K562 (cell line): ENCODE measurements around the gene C21orf58. TPM values are rescaled to one million over a fixed set of nuclear protein-coding genes. Genes with fewer than 3 reads are reported as not detected.

ENCODE experiments used
- ATAC-seq: fragments of 200-7000 bp; cut with Tn5 transposase; 3 replicates; pipeline ENCODE4 v1.9.1; 2020; ENCODE audit warnings: moderate library complexity
- BruUV-seq: library from RNA; stranded (reverse); fragments of 400-500 nt; replicated peaks from 2 replicates; lab custom pipeline; 2021; lab: Mats Ljungman, UMichigan
- CTCF ChIA-PET: fragments of 300-600 bp; formaldehyde crosslinking; extraction: SDS; loops from one replicate; lab custom pipeline; 2021; ENCODE audit warnings: low intra/inter-chr PET ratio; lab: Yijun Ruan, JAX
- POLR2A ChIA-PET: fragments of 300-600, 350-650 bp; sonication (Branson Sonifier 250); formaldehyde crosslinking; extraction: SDS; loops from one replicate; lab custom pipeline; 2021; ENCODE audit warnings: antibody characterized with exemption, inconsistent platforms; lab: Yijun Ruan, JAX
- DNase-seq, 4 experiments: peaks; one replicate each; pipeline versions ENCODE4 v3.0.0 to v3.0.0-alpha.2; 2011 to 2018; ENCODE audit warnings: low spot score in 3 of 4, mixed read lengths in 3 of 4; ENCODE audit errors: extremely low read depth in 1 of 4
- FAIRE-seq: peaks from 2 replicates; lab custom pipeline; 2011; peaks lifted over from hg19 to GRCh38; lab: Jason Lieb, UNC
- H2AFZ ChIP-seq: 2 replicates; pipeline ENCODE4 v1.6.0; 2011; ENCODE audit warnings: low read depth, low read length, control low read depth, inconsistent platforms
- H3K27ac ChIP-seq: fragments of 200-600 bp; 3 replicates; pipeline ENCODE4 v1.8.0; 2011; ENCODE audit warnings: low read depth, mild to moderate bottlenecking, control low read depth, inconsistent platforms, low read length, moderate library complexity, mixed read lengths; ENCODE audit errors: extremely low read depth
- H3K27me3 ChIP-seq, 2 experiments: fragments of 300-600 bp in 1 of 2; 2 replicates in 1 of 2; 3 replicates in 1 of 2; pipeline versions ENCODE4 v1.6.0 to v1.8.0; 2011; ENCODE audit warnings: inconsistent platforms in 2 of 2, low read length in 2 of 2, mild to moderate bottlenecking in 1 of 2, mixed read lengths in 1 of 2, moderate library complexity in 1 of 2; ENCODE audit not compliant: control insufficient read depth in 2 of 2, insufficient read depth in 2 of 2
- H3K36me3 ChIP-seq: fragments of 300-600 bp; 3 replicates; pipeline ENCODE4 v1.8.0; 2011; ENCODE audit warnings: mild to moderate bottlenecking, low read length, inconsistent platforms; ENCODE audit not compliant: control insufficient read depth, insufficient read depth
- H3K4me1 ChIP-seq, 2 experiments: fragments of 200-600 bp in 1 of 2; replicated peaks in 1 of 2; 2 replicates in 1 of 2; 3 replicates in 1 of 2; pipeline versions ENCODE4 v1.5.1 to v1.8.0; 2011; ENCODE audit warnings: inconsistent platforms in 2 of 2, low read length in 2 of 2, mild to moderate bottlenecking in 1 of 2, mixed read lengths in 1 of 2, moderate library complexity in 1 of 2; ENCODE audit not compliant: control insufficient read depth in 2 of 2, insufficient read depth in 2 of 2
- H3K4me2 ChIP-seq: 2 replicates; pipeline ENCODE4 v1.6.1; 2011; ENCODE audit warnings: low read length, control low read depth, inconsistent platforms, mixed read lengths; ENCODE audit not compliant: insufficient read depth
- H3K4me3 ChIP-seq: fragments of 200-600 bp; sonication (generic), shearing (Covaris generic); 2 replicates; pipeline ENCODE4 v1.5.1; 2016; ENCODE audit warnings: control low read depth, inconsistent platforms
- H3K79me2 ChIP-seq: fragments of 200-600 bp; 3 replicates; pipeline ENCODE4 v1.8.0; 2011; ENCODE audit warnings: low read length, inconsistent platforms; ENCODE audit not compliant: control insufficient read depth, insufficient read depth
- H3K9ac ChIP-seq, 2 experiments: 2 replicates each; pipeline versions ENCODE4 v1.6.0 to v1.6.1; 2011; ENCODE audit warnings: low read depth in 2 of 2, low read length in 2 of 2, control low read depth in 1 of 2, inconsistent platforms in 1 of 2, mild to moderate bottlenecking in 1 of 2, mixed read lengths in 1 of 2; ENCODE audit not compliant: insufficient read depth in 1 of 2
- H3K9me1 ChIP-seq: one replicate; pipeline ENCODE4 v1.6.0; 2011; ENCODE audit warnings: inconsistent platforms, mild to moderate bottlenecking, low read length, moderate library complexity; ENCODE audit not compliant: control insufficient read depth, insufficient read depth
- H3K9me3 ChIP-seq: replicated peaks from 2 replicates; pipeline ENCODE4 v1.5.1; 2011; ENCODE audit warnings: low read depth, low read length, inconsistent platforms; ENCODE audit not compliant: control insufficient read depth, insufficient read depth
- H4K20me1 ChIP-seq: replicated peaks from 2 replicates; pipeline ENCODE4 v1.6.1; 2011; ENCODE audit warnings: low read length, inconsistent platforms, mixed read lengths; ENCODE audit not compliant: control insufficient read depth, insufficient read depth
- CEBPG ChIP-seq, 3 experiments: fragments of 200-800 bp in 1 of 3; sonication (Bioruptor generic) in 1 of 3; sonication (generic) in 1 of 3; formaldehyde crosslinking in 1 of 3; IDR thresholded peaks in 2 of 3; conservative IDR thresholded peaks in 1 of 3; 2 replicates each; pipeline versions ENCODE4 v1.6.1 to v1.8.0; 2016 to 2022; ENCODE audit warnings: missing compliant biosample characterization in 2 of 3, missing genetic modification characterization in 2 of 3, mild to moderate bottlenecking in 1 of 3, missing genetic modification reagents in 1 of 3
- FOSL1 ChIP-seq: fragments of 200-800 bp; sonication (Bioruptor generic); conservative IDR thresholded peaks from 2 replicates; pipeline ENCODE4 v1.6.1; 2016; ENCODE audit warnings: missing genetic modification characterization, missing compliant biosample characterization
- HDAC1 ChIP-seq, 2 experiments: fragments of 450-650 bp; IDR thresholded peaks; 2 replicates each; pipeline ENCODE4 v1.6.1; 2016 to 2017; ENCODE audit warnings: inconsistent platforms in 1 of 2, mild to moderate bottlenecking in 1 of 2, moderate library complexity in 1 of 2
- HDAC2 ChIP-seq: fragments of 450-650 bp; IDR thresholded peaks from 2 replicates; pipeline ENCODE4 v1.6.1; 2016; ENCODE audit warnings: mild to moderate bottlenecking
- NCOR1 ChIP-seq: fragments of 450-650 bp; IDR thresholded peaks from 2 replicates; pipeline ENCODE4 v1.6.1; 2016; ENCODE audit warnings: mild to moderate bottlenecking, moderate library complexity
- NFE2 ChIP-seq: IDR thresholded peaks from 2 replicates; pipeline ENCODE4 v1.6.1; 2014; ENCODE audit warnings: antibody characterized with exemption, low read depth
- OTX1 ChIP-seq: fragments of 450-650 bp; formaldehyde crosslinking; IDR thresholded peaks from 2 replicates; pipeline ENCODE4 v1.4.0; 2022; ENCODE audit warnings: mild to moderate bottlenecking
- ZNF316 ChIP-seq: fragments of 450-650 bp; IDR thresholded peaks from 2 replicates; pipeline ENCODE4 v1.6.1; 2016
- ZNF436 ChIP-seq: fragments of 250-450, 450-650 bp; sonication (Bioruptor Pico); formaldehyde crosslinking; IDR thresholded peaks from 2 replicates; pipeline ENCODE4 v1.7.0; 2020; ENCODE audit warnings: mild to moderate bottlenecking
- WGBS: fragments of 100-300 bp; shearing (Covaris generic); methylation state at CpG from one replicate; pipeline ENCODE4 v1.1.6; 2016; ENCODE audit warnings: low coverage, mixed read lengths; ENCODE audit not compliant: insufficient coverage; ENCODE audit errors: missing lambda C conversion rate; 5-methylcytosine and 5-hydroxymethylcytosine counted together
- in situ Hi-C: fragments of 300-500 bp; cut with MboI; formaldehyde crosslinking; loops from 4 replicates; pipeline ENCODE4 v1.15.0; 2018; ENCODE audit warnings: inconsistent platforms, mixed read lengths
- intact Hi-C: fragments of 100-400 bp; cut with micrococcal nuclease; formaldehyde crosslinking; loops from 2 replicates; pipeline ENCODE4 v1.14.2; 2022
- polyA plus RNA-seq, 8 experiments: library from polyadenylated mRNA; depleted of rRNA in 4 of 8; stranded (reverse) in 5 of 8; unstranded in 3 of 8; fragments of >200 nt; fragmentation: Nextera tagmentation in 2 of 8; fragmentation: Illumina TruSeq in 1 of 8; extraction: Ambion mirVana in 2 of 8; extraction: Trizol in 1 of 8; gene quantifications; 2 replicates each; pipeline versions ENCODE4 v1.2.1 to v1.2.3, GENCODE V29; 2011 to 2014; ENCODE audit warnings: inconsistent platforms in 1 of 8, missing spikeins in 1 of 8
- total RNA-seq, 7 experiments: library from RNA; depleted of rRNA in 6 of 7; stranded (reverse); fragments of >200 nt in 6 of 7; fragmentation: Illumina TruSeq in 2 of 7; extraction: Trizol in 2 of 7; gene quantifications; 2 replicates each; pipeline versions ENCODE4 v1.2.1 to v1.2.3, GENCODE V29; 2011 to 2021; ENCODE audit warnings: low replicate concordance in 1 of 7
- TF ChIP-seq, protein P1 (sequence below), 2 experiments: IDR thresholded peaks in 1 of 2; conservative IDR thresholded peaks in 1 of 2; 2 replicates each; pipeline ENCODE4 v1.6.1; 2016; ENCODE audit warnings: low read depth in 2 of 2, mild to moderate bottlenecking in 1 of 2, missing compliant biosample characterization in 1 of 2, missing genetic modification characterization in 1 of 2, moderate library complexity in 1 of 2
- TF ChIP-seq, protein P2 (sequence below): fragments of 250-450 bp; sonication (Bioruptor Pico); IDR thresholded peaks from 2 replicates; pipeline ENCODE4 v1.5.0; 2021; ENCODE audit warnings: mild to moderate bottlenecking, moderate library complexity
- TF ChIP-seq, protein P3 (sequence below): IDR thresholded peaks from 2 replicates; pipeline ENCODE4 v1.6.1; 2014; ENCODE audit warnings: antibody characterized with exemption
- TF ChIP-seq, protein P4 (sequence below): fragments of 450-650 bp; IDR thresholded peaks from one replicate; pipeline ENCODE4 v1.6.1; 2018; ENCODE audit warnings: mild to moderate bottlenecking, moderate library complexity; ENCODE audit not compliant: partially characterized antibody

Gene C21orf58
- total and polyA plus RNA-seq, 9 of the 15 experiments (the other 6 are each of a cell fraction or from before 2014, with no cell fraction given) = 1.2 to 30.5 (median 12.4) TPM

GRCh38 chr21:46307625-46308024 is 16.0 kb downstream of the C21orf58 start:
- no peak for DNase-seq
- no peak overlapping the region for H3K4me3 ChIP-seq
- CTCF ChIA-PET = no interaction called here
- no peaks in the 10 kb centered on the region for H3K79me2 ChIP-seq
- no TSS peak for BruUV-seq
- in situ Hi-C loops (no loop called here), intact Hi-C loops (no loop called here)
- no peaks in the 10 kb centered on the region for H3K9me1 ChIP-seq
- H4K20me1 ChIP-seq = no peaks in the 10 kb centered on the region
- POLR2A ChIA-PET = interaction anchor here (0.7 to 1.5 kb wide), 2 partner anchors 16 to 183 kb away, joined by 3 to 5 read pairs; partner anchors contain the start of gene C21orf58
- no peak for FAIRE-seq
- H2AFZ ChIP-seq = no peak overlapping the region
- no peak overlapping the region for H3K9ac ChIP-seq
- H3K27me3 ChIP-seq = no peaks in the 10 kb centered on the region
- H3K4me2 ChIP-seq = no peak overlapping the region
- ATAC-seq = no peak
- H3K27ac ChIP-seq = no peak overlapping the region
- 0 out of 5 replicates have a peak, but pooled peaks cover 0 to 3% of the 10 kb centered on the region in 2 experiments for H3K4me1 ChIP-seq
- WGBS = 33% methylated on average over 2 of the region's 2 CpGs
- H3K36me3 ChIP-seq = peaks cover 56% of the 10 kb centered on the region
- no peaks in the 10 kb centered on the region for H3K9me3 ChIP-seq
- TF ChIP-seq HDAC2 (0 out of 2 replicates have a peak, but pooled peaks have one; percentile 22), NCOR1 (peak; percentile 54), OTX1 (CRISPR knock-in tag) (no peak), ZNF316 (0 out of 2 replicates have a peak, but pooled peaks have one; percentile 17), ZNF436 (CRISPR knock-in tag) (no peak), CEBPG (CRISPR knock-in tag; IDR thresholded peaks at IDR 0.05) (no peak), CEBPG (tag; conservative IDR thresholded peaks at IDR 0.05 in 1 of 2, IDR thresholded peaks at IDR 0.05 in 1 of 2) (no peak), NFE2 (peak; percentile 44; the same call in 1 of the 2 replicates), HDAC1 (IDR thresholded peaks at IDR 0.05) (0 out of 4 replicates have a peak, but pooled peaks of 1 of the 2 experiments have one; percentile 45), FOSL1 (peak; percentile 35; the same call in 1 of the 2 replicates)
- TF ChIP-seq, protein P1, sequence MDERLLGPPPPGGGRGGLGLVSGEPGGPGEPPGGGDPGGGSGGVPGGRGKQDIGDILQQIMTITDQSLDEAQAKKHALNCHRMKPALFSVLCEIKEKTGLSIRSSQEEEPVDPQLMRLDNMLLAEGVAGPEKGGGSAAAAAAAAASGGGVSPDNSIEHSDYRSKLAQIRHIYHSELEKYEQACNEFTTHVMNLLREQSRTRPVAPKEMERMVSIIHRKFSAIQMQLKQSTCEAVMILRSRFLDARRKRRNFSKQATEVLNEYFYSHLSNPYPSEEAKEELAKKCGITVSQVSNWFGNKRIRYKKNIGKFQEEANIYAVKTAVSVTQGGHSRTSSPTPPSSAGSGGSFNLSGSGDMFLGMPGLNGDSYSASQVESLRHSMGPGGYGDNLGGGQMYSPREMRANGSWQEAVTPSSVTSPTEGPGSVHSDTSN (CRISPR knock-in tag; IDR thresholded peaks at IDR 0.05; ENCODE audit: low read depth) = no peak
- TF ChIP-seq, protein P1 (tag; conservative IDR thresholded peaks at IDR 0.05; ENCODE audit: low read depth) = 0 out of 2 replicates have a peak, but pooled peaks have one; percentile 32
- TF ChIP-seq, protein P2, sequence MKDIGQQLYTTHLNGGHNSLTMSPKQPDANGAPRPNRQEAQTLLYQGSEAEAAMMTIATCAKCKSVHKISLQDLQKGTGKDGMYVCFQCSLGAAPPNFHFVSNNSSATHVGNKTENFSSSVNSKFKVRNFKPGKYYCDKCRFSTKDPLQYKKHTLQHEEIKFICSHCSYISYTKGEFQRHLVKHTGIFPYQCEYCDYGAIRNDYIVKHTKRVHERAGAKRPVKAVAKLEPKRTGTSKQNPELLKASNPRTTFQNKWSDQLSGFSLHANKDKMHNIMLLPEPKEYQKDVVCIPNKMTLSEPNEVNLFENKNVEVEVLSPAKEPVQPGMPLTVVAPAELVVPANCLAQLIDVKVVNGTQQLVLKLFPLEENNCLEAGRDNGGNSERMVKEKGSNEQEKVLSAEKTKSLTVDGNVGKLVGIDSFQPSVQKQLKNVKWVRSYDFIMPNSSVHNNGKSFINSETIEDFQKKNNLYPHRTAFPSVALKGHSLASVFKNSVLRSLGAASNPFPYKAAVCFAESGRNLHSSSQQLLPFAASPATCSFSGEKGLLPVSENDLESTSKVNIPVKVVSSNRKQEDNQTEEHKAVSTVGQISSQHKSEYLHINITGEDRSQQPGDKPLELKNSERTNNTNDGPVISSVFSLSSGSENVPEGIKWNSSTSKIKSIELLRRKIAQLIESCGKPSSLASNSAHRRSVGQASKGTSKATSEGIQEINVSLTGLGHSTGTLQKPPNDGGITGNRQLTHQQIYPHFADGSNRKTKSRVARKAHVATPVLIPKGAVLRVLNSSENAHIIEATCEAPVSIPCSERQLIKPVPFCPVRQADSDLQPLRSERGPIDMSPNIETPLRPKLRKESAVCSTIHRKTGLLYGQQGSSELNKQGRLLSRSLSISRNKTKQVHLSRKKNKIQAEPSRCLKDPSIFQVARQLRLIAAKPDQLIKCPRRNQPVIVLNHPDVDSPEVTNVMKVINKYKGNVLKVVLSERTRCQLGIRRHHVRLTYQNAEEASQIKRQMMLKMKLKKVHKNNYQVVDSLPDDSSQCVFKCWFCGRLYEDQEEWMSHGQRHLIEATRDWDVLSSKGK = no peak
- TF ChIP-seq, protein P3, sequence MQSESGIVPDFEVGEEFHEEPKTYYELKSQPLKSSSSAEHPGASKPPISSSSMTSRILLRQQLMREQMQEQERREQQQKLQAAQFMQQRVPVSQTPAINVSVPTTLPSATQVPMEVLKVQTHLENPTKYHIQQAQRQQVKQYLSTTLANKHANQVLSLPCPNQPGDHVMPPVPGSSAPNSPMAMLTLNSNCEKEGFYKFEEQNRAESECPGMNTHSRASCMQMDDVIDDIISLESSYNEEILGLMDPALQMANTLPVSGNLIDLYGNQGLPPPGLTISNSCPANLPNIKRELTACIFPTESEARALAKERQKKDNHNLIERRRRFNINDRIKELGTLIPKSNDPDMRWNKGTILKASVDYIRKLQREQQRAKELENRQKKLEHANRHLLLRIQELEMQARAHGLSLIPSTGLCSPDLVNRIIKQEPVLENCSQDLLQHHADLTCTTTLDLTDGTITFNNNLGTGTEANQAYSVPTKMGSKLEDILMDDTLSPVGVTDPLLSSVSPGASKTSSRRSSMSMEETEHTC = no peak
- TF ChIP-seq, protein P4, sequence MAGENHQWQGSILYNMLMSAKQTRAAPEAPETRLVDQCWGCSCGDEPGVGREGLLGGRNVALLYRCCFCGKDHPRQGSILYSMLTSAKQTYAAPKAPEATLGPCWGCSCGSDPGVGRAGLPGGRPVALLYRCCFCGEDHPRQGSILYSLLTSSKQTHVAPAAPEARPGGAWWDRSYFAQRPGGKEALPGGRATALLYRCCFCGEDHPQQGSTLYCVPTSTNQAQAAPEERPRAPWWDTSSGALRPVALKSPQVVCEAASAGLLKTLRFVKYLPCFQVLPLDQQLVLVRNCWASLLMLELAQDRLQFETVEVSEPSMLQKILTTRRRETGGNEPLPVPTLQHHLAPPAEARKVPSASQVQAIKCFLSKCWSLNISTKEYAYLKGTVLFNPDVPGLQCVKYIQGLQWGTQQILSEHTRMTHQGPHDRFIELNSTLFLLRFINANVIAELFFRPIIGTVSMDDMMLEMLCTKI = no peak
